ENCODE results near the gene RNLS.
"Not testable (repeated sequence)": the region's sequence is repeated elsewhere in the genome, so short reads cannot be mapped to it uniquely, and the experiment has no call there.

RNLS gene

DNA sequence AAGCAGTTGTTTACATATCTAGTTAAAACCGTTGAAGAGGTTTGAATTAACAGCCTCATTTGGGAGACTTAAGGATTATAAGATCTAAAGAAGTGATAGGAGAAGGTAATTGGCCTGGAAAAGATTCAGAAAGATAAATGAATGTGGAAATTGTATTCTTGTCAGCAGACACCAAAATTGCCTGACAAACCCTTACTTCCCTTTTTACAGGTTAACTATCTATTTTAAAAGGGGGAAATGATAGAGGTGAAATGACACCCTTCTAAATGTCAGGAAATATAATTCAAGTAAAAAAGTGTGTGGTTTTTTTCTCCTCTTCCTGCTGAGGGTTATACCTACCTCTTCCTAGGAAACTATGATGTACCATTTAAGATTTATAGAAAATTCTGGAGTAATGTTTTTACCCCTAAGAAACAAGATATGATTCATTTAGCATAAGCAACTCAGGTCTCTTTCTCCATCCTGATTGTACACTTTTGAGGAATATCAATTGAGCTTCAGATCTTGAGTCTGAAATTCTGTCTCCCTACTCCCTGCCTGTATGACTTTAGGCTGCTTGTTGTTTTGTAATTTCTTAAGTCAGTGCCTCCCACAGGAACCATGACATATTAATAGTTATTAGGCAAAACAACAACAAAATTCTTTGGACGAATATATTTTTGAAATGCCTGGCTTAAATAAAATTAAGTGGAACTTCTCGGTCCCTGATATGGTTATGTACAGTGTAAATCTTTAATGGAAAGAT, 250.4 kb downstream of the RNLS start:
- no peak for DNase-seq

DNA sequence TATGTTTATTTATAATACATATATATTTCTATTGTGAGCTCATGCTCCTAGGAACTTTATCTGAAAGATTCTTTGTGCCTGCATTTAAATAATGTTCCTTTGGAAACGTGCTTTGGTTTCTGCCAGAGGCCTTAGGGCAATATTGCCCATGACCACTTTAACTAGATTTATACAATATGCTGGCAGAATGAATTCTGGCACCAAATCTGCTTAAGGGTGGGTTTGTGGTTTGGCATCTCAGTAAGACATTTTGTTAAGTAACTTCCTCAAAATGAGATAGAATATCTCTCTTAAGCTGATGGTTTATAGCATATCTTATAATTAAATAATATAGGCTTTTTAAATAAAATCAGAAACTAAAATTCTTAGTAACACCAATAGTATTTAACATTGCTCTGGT, 252.9 kb downstream of the RNLS start:
- no peak for DNase-seq

DNA sequence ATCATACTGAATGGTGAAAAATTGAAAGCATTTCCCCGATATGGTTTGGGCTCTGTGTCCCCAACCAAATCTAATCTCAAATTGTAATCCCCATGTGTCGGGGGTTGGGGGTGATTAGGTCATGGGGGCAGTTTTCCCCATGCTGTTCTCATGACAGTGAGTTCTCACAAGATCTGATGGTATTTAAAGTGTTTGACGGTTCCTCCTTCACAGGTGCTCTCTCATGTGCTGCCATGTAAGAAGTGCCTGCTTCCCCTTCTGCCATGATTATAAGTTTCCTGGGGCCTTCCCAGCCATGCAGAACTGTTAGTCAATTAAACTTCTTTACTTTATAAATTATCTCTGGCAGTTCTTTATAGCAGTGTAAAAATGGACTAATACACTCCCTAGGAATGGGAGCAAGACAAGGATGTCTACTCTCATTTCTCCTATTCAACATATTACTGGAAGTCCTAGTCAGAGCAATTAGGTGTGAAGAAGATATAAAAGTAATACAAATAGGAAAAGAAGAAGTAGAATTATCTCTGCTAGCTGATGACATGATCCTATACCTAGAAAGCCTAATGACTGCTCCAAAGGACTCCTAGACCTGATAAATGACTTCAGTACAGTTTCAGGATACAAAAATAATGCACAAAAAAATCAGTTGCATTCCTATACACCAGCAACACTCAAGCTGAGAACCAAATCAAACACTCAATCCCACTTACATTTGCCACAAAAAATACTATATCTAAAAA, 260.6 kb downstream of the RNLS start:
- no peak for DNase-seq

DNA sequence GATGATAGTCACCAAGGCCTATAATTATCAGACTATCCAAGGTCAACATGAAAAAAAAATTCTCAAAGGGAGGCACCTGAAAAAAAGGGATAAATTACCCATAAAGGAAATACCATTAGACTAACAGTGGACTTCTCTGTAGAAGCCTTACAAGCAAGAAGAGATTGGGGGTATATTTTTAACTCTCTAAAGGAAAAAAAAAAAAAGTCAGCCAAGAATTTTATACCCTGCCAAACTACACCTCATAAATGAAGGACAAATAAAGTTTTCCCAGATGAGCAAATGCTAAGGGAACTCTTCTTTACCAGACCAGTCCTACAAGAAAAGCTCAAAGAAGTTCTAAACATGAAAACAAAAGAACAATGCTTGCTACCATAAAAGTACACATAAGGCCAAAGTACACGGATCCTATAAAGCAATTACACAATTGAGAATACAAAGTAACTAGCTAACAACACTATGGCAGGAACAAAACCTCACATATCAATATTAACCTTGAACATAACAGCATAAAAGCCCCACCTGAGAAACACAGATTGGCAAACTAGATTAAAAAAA, 263.1 kb downstream of the RNLS start:
- DNase-seq, result no peak

DNA sequence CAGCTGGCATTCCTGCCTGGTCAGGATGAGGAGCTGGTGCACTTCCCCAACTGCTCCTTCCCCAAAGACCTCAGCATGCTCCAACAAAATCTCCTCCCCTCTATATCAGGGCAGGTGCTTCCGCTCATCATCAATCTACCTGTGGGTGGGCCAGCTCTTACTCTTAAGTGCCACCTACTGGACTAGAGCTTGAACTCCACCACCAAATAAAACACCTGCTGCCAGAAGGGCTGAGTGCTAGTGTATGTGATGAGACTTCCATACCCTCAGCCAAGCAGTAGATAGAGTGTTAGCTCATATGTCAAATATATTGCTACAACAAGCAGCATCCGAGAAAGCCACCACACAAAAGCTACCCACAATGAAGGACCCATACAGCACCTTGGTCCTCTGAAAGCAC, 264.3 kb downstream of the RNLS start:
- DNase-seq, result peak; percentile 46

DNA sequence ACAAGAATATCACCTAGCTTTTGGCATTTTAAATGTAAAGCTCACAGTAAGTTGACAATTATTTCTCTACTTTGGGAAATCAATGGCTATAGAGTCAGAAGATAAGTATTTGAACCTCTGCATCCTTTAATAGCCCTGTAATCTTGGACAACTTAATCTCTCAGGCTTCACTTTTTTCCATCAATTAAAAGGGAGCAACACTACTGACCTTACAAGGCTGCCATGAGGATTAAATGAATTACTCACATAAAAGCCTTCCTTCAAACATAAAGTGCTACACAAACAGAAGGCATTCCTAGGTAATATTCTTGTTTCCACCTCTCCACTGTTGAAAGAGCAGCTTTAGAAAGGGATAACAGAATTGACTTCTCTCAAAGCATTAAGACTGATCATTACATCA, 266.0 kb downstream of the RNLS start:
- no peak for DNase-seq

DNA sequence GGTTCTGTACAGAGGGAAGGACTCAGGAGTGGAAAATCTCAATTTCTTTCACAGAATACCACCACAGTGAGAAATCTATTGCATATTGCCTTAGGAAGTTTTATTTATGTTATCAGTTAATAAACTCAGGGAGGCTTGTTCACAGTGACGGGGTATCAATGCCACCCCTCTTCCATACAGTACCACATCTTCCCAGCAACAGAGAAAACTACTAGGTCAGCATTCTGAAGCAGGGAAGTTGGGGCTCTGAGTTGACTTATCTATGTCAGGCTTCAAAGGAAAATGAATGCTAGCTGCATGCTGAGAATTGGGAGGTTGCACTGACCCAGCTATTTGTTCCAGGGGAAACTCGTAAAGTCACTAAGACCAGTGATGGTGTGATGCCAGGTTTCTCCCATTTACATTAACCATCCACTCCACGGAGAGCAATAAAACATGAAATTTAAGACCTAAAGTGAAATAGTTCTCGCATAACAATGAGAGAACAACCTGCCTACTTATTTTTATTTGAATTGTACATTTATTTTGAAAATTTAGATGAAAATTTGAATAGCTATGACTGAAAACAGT, 266.7 kb downstream of the RNLS start:
- peak; percentile 29 for DNase-seq

DNA sequence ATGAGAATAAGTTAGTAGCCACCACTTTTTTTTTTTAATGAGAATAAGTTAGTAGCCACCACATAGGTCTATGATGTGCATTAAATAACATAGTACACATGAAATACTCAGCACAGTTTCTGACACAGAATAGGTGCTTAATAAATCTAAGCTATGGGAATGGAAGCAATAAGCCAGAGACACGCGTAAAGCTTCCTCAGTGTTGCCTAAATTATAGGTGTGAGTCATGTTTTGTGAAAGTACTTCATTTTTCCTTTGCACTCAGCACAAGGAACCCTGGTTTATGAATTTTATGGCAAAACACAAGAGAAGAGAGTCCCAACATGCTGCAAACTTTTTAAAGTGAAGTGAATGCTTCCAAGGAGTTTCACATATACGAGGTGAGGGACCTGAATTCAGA, 267.4 kb downstream of the RNLS start:
- DNase-seq, result no peak

DNA sequence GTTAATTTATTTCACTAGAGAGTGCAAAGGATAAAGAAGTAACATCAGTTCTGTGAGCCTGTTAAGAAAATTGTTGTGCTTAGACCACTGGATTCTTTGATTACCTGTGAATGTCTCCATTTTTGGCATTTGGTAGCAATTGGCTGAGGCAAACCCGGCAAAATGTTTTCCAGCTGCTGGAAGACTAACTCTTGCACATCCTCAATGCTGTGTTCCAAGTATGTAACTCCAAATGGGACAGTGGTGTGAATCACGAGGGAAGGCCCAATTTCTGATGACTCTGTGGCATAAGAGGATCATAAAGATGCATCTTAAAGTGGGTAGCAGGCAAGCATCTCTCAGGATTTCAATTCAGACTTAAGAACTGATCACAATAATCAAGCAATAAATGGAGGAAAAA, 268.8 kb downstream of the RNLS start:
- DNase-seq, result no peak

DNA sequence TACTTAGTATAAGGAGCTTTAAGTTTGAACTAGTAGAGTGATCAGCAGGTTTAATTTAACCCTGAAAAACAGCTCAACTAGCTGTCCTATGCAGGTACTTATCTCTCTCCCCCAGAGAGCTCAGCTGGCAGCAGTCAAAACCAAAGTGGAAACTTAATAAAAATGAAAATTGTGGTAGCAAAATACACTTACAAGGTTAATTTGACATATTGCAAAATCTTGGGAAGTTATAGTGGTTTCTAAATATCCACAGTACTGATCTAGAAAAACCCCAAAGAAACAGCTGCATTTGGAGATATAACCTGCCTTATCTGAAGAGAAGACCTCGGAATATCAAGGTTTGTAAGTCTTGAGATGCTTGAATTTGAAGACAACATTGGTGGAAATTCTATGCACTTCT, 269.2 kb downstream of the RNLS start:
- DNase-seq, result no peak

DNA sequence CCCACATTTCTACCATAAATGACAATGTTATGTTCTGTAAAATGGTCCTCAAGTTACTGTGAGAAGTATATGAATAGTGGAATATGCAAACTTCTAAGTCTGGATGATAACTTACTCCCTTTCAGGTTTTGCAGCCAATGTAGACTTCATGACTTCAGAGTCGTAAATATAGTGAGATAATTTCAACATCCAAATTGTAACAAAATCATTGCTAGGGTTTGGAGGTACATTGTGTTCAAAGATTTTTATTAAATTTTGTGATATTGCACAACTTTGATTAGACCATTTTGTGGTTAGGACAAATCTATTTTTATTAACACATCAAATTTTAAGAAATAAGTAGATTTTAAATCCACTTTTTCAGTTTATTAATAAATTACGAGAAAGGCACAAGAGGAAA, 270.3 kb downstream of the RNLS start:
- DNase-seq, result no peak

DNA sequence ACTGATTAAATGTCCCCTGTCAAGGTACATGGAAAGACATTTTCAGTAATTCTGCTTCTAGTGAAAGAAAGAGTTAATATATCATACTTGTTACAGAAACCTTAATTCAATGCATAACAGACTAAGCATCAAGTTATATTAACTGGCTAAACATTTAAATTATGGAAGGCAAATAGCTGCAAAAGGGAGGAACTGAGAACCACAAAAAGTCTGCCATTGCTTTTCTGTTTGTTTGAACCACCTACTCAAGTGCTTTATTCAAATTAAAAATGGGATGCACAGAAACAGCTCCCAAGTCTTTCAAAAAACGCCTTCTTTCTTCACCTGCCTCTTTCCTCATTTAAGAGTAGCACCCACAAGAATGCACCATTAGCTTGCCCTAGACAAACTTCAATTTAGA, 271.9 kb downstream of the RNLS start:
- DNase-seq, result no peak

DNA sequence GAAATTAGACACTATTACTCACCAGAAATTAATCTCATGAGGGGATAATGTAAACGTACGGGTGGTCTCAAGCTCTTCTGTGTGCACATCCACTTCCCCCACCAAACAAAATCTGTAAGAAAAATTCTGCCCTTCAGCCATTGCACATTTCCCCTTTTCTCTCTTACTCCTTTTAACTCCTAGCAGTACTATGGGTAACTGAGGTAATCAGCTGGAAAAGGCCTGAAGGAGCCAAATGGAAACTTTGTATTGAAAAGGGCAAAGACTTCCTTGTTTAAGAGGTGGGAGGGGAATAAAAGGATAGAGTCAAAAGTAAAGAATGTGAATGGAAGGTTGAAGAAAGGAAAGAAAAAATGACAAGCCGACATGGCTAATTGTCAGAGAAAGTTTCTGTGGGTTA, 273.8 kb downstream of the RNLS start:
- DNase-seq, result no peak

DNA sequence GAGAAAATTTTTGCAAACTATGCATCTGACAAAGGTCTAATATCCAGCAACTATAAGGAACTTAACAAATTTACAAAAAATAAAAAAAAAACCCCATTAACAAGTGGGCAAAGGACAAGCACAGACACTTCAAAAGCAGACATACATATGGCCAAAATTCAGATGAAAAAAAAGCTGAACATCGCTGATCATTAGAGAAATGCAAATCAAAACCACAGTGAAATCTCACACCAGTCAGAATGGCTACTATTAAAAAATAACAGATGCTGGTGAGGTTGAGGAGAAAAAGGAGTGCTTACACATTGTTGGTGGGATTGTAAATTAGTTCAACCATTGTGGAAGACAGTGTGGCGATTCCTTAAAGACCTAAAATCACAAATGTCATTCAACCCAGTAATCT, 274.8 kb downstream of the RNLS start:
- DNase-seq, result not testable (repeated sequence)

DNA sequence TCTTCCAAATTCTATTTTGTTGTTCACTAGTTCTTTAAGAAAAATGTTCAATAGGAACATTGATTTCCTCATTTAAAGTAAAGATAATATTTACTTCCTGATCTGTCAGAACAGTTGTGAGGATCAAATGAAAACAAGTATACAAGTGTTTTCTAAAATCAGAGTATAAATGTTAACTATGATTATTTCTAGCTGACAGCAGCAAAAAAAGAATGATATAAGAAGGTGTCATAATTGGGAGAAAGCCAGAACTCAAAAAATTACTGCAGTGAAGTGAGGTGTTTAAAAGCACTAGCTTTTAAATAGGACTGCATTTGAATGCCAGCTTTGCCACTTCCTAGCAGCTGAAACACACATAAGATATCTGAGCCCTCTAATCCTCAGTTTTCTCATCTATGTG, 283.3 kb downstream of the RNLS start:
- DNase-seq, result no peak

DNA sequence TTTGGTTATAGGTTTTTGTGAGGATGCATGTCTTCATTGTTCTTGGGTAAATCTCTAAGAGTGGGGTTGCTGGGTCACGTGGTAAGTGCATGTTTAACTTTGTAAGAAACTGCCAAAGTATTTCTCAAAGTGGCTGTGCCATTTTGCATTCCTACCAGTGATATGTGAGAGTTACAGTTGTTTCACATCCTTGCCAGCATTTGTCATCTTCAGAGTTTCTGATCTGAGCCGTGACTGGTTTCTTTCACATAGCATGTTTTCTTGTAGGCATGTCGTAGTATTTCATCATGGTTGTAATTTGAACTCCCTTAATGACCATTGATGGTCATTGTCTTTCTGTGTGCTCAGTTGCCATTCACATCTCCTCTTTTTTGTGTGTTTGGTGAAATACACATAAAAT, 286.0 kb downstream of the RNLS start:
- peak; percentile 31 for DNase-seq

DNA sequence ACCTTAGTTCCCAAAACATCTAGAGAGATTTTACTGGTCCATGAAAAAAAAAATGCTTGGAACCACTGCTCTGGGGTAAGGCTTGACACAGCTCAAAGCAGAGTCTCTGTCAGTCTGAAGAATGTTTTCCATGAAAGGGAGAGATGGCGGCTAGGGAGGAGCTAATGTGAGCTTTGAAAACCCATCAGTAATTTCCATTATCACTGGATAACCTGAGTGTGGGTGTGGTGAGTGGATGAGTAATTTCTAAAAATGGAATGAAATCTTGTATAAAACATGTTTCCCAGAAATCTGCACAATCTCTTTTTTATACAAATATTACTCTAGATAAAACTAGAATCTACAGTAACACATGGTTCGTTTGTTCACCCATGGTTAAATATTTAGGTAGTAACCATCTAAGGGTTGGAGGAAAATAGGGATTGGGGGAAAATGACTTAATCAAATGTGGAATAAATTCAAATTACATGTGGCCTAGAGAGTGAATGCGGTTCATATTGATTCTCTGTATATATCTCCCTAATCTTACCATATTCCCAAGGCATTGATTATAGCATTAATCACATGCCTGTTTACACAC, 289.4 kb downstream of the RNLS start:
- DNase-seq, result no peak

DNA sequence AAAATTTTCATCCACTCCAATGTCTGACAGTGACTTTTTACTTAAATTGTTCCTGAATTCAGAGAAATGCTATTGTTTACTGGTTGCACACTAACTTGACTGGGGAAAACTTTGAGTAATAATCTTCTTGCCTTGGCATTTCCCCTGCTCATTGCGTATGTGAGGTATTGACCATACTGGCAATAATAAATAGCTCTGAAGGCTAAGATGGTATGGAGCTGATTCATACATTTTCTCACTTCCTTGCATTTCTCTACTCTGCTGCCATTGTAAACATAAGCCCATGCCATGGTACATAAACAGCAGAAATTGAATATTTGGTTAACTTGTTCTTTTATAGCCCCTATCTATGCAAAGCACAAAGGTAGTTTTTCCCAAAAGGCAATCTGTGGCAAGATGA, 290.0 kb downstream of the RNLS start:
- no peak for DNase-seq

DNA sequence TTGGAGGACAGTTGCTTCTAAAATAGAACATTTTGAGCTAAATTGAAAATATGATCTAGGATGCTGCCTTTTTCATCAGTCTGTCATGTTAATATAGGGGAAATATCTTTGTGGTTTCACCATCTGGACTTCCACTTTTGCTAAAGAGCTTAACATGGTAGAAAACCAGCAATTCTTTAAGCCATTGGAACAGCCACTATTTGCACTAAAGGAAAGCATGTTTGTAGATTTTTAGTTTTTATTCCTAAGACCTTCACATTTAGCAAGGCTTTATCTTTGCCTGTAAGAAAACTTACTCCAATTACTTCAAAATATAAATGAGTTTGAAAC, 291.0 kb downstream of the RNLS start:
- DNase-seq, result no peak

DNA sequence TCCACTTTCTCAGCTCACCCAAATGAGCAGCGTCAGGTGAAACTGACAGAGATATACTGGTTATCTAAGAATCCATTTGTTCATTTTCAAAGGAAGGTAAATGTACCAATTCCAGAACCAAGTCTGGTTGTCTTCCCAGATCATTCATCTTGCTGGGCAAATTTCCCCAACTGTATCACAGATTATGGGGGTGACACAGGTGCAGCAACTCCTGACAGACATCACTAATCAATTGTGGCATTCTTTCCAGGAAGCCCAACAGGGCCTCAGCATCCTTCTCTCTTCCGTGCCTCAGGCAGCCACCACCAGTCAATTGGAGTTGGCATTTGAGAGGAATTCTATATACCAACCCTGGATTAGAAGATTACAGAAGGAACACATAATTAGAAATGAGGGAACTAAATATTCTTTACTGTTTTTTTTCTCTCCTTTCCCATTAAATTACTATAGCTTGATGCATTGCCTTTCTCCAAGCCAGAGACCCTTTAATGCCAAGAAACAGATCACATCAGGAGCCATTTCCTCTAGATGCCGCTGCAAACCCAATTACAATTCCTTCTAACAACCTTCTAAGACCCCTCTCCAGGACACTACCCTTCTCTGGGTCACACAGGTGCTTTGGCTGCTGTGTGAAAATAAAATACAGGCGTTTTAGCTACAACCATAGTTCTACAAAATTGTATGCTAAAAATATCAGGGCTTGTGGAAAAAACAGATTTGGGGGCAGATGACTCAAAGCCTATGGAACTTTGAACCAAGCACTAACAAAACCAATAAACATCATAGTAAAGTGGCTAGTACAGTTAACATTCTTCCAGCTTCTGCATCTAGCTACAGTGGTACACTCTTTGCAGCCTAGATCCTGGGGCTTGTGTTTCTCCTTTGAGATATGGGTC, 291.6 kb downstream of the RNLS start:
- DNase-seq, result no peak

DNA sequence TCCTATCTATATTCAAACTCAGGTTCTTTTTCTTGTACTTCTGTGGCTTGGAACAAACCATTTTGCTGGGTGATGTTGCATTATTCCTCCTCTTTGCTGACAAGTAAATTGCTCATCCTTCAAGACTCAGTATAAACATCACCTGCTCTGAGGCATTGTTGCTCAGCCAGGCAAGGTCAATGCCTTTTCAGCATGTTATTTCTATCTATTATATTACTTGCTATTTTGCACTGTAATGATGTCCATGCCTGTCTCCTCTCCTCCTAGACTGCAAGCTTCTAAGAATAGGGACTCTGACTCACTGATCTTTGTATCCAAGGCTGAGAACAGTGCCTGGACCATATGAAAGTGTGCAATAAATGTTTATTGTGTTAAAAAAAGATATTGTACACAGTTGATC, 293.8 kb downstream of the RNLS start:
- DNase-seq, result peak; percentile 39

DNA sequence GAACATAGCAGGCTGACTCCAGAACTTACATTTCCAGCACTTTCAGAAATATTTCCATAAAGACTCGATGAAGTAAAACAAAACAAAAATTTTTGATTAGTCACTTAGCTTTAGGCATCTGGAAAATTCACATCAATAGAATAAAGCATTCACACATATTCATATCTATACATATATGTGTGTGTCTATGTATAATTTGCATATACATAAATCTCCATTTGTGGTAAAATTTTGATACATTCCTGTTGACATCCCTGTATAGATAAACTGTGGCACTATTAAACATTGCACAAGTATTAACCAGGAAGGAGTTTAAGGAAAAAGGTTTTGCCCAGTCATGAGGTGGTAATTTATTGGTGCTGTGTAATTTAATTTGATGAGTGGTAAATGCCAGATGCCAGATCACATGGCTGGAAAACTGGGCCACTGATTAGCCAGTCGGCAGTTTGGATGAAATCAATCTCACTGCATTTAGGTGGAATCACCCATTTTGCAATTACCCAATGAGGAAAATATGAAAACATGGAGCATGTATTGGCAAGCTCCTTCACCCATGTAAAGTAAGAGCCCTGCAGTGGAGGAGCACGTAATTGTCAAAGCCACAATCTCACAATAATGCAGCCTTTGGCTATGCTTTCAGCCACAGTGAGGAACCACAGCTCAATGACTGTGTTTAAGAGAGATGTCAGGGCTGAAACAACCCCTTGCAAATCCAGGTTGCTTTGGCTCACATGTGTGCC, 294.6 kb downstream of the RNLS start:
- DNase-seq, result peak; percentile 83
